Mucosa of descending colon (tissue), 3 donors: ENCODE measurements around the gene EIF4EBP2. TPM values are rescaled to one million over a fixed set of nuclear protein-coding genes. Genes with fewer than 3 reads are reported as not detected.
A peak's percentile ranks its signal among the peaks of the same experiment; 100 is the strongest.

Source experiments
- ATAC-seq: fragments of 200-7000 bp; cut with Tn5 transposase; one replicate; pipeline ENCODE4 v1.9.1; 2020; ENCODE audit warnings: mild to moderate bottlenecking, moderate library complexity
- DNase-seq, 3 donors: peaks; one replicate each; pipeline ENCODE4 v3.0.0-alpha.2; 2020
- H3K36me3 ChIP-seq: fragments of 200-600 bp; one replicate; pipeline ENCODE4 v1.8.0; 2021; ENCODE audit warnings: low read depth, mild to moderate bottlenecking
- H3K4me1 ChIP-seq: fragments of 200-600 bp; one replicate; pipeline ENCODE4 v1.8.0; 2021; ENCODE audit warnings: low read depth, mild to moderate bottlenecking
- H3K4me3 ChIP-seq: fragments of 200-600 bp; one replicate; pipeline ENCODE4 v1.8.0; 2021; ENCODE audit warnings: mild to moderate bottlenecking
- H3K9me3 ChIP-seq: fragments of 200-600 bp; one replicate; pipeline ENCODE4 v1.8.0; 2021; ENCODE audit warnings: mild to moderate bottlenecking
- CTCF ChIP-seq: fragments of 200-600 bp; IDR thresholded peaks from one replicate; pipeline ENCODE4 v1.8.0; 2022; ENCODE audit warnings: antibody characterized with exemption, mild to moderate bottlenecking
- intact Hi-C, 2 donors: fragments of 100-400 bp; cut with DNase I in 1 of 2; cut with micrococcal nuclease in 1 of 2; formaldehyde crosslinking; loops; one replicate each; pipeline versions ENCODE4 v1.11.0 to v1.11.1; 2022; cut with DNase I, micrococcal nuclease
- total RNA-seq, 3 donors: library from RNA; stranded (reverse); fragmentation: NEBNext Ultra II Directional in 2 of 3; extraction: Animal tissue kit (Norgen Biotek cat#: 25700) in 2 of 3; gene quantifications; one replicate each; pipeline versions ENCODE4 v1.2.1 to v1.2.4, GENCODE V29; 2021 to 2023
- donor health status: DM: no; HTN: no; CAD: no; lungs with moderate emphysema.
- donor health status: DM: no; HTN: no; CAD: no.
- donor health status: DM: no; HTN: yes; CAD: no.

EIF4EBP2 gene
- total RNA-seq, 3 donors from 2014 or later, result 88.1 to 131 (median 105) TPM

- TF ChIP-seq CTCF, result no peak
- DNase-seq (no peak), ATAC-seq (no peak)
- intact Hi-C loops, result no loop called here
- peaks cover 8% of the 10 kb centered on the region for H3K4me1 ChIP-seq
- no peaks in the 10 kb centered on the region for H3K9me3 ChIP-seq
- no peaks in the 10 kb centered on the region for H3K36me3 ChIP-seq
- no peak overlapping the region for H3K4me3 ChIP-seq
Measured at GRCh38 chr10:70359017-70359550, 44.9 kb upstream of the EIF4EBP2 start.

DNA sequence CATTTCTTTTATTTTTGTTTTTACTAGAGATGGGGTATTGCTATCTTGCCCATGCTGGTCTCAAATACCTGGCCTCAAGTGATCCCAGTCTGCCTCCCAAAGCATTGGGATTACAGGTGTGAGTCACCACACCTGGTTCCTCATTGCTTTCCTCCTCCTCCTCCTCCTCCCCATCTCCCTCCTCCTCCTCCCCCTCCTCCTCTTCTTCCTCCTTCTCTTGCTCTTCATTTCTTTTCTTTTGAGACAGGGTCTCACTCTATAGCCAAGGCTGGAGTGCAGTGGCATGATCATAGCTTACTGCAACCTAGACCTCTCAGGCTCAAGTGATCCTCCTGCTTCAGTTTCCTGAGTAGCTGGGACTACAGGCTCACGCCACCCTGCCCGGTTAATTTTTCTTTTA is 43.7 kb upstream of the EIF4EBP2 start:
- H3K4me1 ChIP-seq, result peaks cover 8% of the 10 kb centered on the region
- no peak overlapping the region for H3K4me3 ChIP-seq
- no peaks in the 10 kb centered on the region for H3K9me3 ChIP-seq
- no peaks in the 10 kb centered on the region for H3K36me3 ChIP-seq
- intact Hi-C loops, result loop anchor here (5.0 to 10.0 kb wide), 2 partner anchors 133 to 135 kb away; no protein-coding TSS in a partner anchor
- no peak for TF ChIP-seq CTCF
- no peak for ATAC-seq
- DNase-seq, result no peak

DNA sequence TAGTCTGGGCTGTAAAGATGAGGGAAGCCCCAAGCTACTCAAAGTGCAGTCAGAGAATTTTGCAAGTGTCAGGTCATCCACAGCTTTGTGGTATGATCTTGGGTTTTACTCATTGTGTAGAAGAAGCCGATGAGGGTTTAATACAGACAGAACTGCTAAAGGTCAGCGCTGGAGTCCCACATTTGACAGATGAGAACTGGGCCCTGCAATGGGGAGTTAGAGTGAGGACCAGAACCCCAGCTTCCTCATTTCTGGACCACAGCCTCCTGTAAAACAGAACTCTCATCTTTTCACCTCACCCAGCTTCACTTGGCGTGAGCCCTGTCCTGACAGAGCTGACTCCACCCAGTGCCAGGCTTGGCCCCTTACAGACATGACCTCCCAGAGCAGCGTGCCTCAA is 41.6 kb upstream of the EIF4EBP2 start:
- ATAC-seq, result no peak
- peaks cover 7% of the 10 kb centered on the region for H3K4me1 ChIP-seq
- no peak for TF ChIP-seq CTCF
- no peaks in the 10 kb centered on the region for H3K36me3 ChIP-seq
- DNase-seq, result no peak
- H3K9me3 ChIP-seq, result no peaks in the 10 kb centered on the region
- intact Hi-C loops, result loop anchor here (5.0 to 10.0 kb wide), 2 partner anchors 135 to 138 kb away; no protein-coding TSS in a partner anchor
- no peak overlapping the region for H3K4me3 ChIP-seq

- intact Hi-C loops, result loop anchor here (5.0 to 10.0 kb wide), 2 partner anchors 136 to 138 kb away; no protein-coding TSS in a partner anchor
- TF ChIP-seq CTCF, result no peak
- no peaks in the 10 kb centered on the region for H3K36me3 ChIP-seq
- H3K4me1 ChIP-seq, result peaks cover 7% of the 10 kb centered on the region
- no peaks in the 10 kb centered on the region for H3K9me3 ChIP-seq
- no peak overlapping the region for H3K4me3 ChIP-seq
- DNase-seq, result no peak
- ATAC-seq, result no peak
Measured at GRCh38 chr10:70363292-70363691, 40.7 kb upstream of the EIF4EBP2 start.

- peak; percentile 99 for ATAC-seq
- Histone ChIP-seq H3K4me1 (peaks cover 7% of the 10 kb centered on the region), H3K4me3 (no peak overlapping the region), H3K9me3 (no peaks in the 10 kb centered on the region), H3K36me3 (no peaks in the 10 kb centered on the region)
- intact Hi-C loops, result loop anchor here (5.0 to 10.0 kb wide), 2 partner anchors 137 to 139 kb away; no protein-coding TSS in a partner anchor
- DNase-seq, result peak; percentile 89 to 91 (median 89)
- TF ChIP-seq CTCF, result peak; percentile 61
Measured at GRCh38 chr10:70363971-70364771, 39.8 kb upstream of the EIF4EBP2 start.
